Measurements from ENCODE around the gene GRIA1. TPM values are rescaled to one million over a fixed set of nuclear protein-coding genes. Genes with fewer than 3 reads are reported as not detected.

Gene GRIA1
- total RNA-seq, 1 experiment from 2014 or later: not detected

GRCh38 chr5:153629027-153629895, 138.8 kb downstream of the GRIA1 start:
- in situ Hi-C loops (cut with HindIII; ENCODE audit: low sequenced_read_pairs): no loop called here

DNA sequence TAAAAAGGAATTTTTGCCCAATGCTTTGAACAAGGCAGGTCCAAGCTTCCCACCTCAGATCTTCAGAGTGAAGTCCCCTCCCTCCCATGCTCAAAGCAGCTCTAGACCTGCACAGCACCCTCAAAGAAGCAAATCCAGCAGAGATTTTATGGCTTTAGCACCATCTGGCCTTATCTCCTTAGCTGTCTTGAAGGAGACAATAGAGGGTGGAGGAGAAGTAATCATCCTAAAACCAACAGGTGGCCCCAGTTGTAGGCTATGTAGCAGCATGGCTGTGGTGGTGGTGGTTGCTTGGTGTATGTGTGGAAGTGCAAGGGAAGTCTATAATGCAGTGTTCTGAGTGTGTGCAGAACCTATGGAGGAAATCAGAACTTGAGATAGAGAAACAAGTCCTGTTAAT, 140.1 kb downstream of the GRIA1 start:
- in situ Hi-C loops (cut with HindIII; ENCODE audit: low sequenced_read_pairs): no loop called here
- DNase-seq (ENCODE audit: low spot score): no peak

More at GRCh38 chr5:153629027-153629895, 138.8 kb downstream of the GRIA1 start:
- peak; percentile 25 for DNase-seq (ENCODE audit: low spot score)

DNA sequence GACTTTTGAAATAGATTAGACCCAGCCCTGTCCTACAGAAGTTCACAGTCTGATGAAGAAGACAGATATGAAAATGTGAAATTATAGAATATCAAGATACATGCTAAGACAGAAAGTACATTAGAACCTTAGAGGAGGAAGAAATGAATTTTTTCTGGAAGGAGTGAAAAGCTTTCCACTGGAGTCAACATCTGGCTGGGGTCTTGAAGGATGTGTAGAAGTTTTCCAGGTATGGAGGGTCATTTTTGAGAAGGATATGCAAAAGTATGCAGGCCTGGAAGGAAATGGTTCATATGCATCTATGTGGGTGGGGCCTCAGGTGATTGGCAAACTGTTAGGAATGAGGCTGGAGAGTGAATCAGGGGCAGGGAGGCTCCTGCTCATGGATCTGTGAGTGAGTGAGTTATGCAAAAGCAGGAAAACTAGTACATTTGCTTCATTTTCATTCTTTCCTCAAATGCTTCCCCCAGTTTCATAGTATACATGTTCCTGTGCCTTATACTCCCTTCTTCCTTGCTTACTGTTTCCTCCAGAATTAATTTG, 142.3 kb downstream of the GRIA1 start:
- DNase-seq (ENCODE audit: low spot score): no peak
- in situ Hi-C loops (cut with HindIII; ENCODE audit: low sequenced_read_pairs): no loop called here

DNA sequence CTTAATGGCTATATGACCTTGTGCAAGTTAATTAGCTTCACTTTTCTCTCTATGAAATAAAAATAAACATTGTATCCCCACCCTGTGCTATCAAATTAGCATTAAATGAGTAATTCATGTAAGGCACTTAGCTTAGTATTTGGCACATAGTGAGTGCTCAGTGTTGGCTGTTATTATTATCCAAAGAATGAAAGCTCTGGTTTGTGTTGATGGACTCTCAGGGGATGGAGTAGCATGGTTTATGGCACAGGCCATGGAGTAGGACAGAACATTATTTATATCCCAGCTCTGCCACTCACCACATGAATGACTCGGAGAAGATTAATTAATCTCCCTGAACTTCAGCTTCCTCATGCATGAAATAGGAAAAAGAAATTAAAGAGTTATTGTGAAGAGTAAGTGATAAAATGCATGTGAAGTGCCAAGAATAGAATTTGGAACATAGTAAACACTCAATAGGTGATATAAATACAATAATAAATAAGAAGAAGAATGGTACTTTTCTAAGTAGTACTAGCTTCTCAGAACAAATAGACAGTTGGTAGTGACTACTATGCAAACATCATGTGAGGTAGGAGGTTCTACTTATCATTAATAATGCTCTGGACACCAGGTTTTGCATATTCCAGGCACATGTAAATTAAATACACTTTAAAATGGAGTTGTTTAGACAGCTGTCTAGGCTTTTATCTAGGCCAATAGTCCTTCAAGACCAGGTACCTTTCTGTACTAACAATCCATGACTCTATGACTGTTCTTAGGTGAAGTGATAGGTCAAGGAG, 146.4 kb downstream of the GRIA1 start:
- in situ Hi-C loops (cut with HindIII; ENCODE audit: low sequenced_read_pairs): no loop called here

GRCh38 chr5:153640293-153640692, 149.8 kb downstream of the GRIA1 start:
- in situ Hi-C loops (cut with HindIII; ENCODE audit: low sequenced_read_pairs): no loop called here
- DNase-seq (ENCODE audit: low spot score): no peak

More for the DNA sequence above, 146.4 kb downstream of the GRIA1 start:
- no peak for DNase-seq (ENCODE audit: low spot score)

GRCh38 chr5:153641183-153641688, 150.8 kb downstream of the GRIA1 start:
- in situ Hi-C loops (cut with HindIII; ENCODE audit: low sequenced_read_pairs): no loop called here
- DNase-seq (ENCODE audit: low spot score): peak; percentile 23

- in situ Hi-C loops (cut with HindIII; ENCODE audit: low sequenced_read_pairs): no loop called here
- DNase-seq (ENCODE audit: low spot score): no peak
Observed at GRCh38 chr5:153654504-153655200, 164.2 kb downstream of the GRIA1 start.

DNA sequence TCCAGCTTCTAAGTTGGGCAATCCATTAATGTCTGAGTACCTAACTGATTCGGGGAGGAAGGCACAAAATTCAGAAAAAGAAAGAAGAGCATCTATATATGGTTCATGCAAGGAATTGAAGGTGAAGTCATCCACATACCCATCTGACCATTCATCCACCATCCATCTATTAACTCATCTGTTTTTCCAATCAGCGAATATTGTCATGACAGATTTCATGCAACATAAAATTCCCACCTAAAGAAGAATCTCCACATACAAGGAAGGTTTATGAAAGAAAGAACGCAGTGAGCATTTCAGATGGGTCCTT, 164.7 kb downstream of the GRIA1 start:
- no peak for DNase-seq (ENCODE audit: low spot score)
- in situ Hi-C loops (cut with HindIII; ENCODE audit: low sequenced_read_pairs): no loop called here

GRCh38 chr5:153658149-153658548, 167.7 kb downstream of the GRIA1 start:
- in situ Hi-C loops (cut with HindIII; ENCODE audit: low sequenced_read_pairs): no loop called here
- no peak for DNase-seq (ENCODE audit: low spot score)

- in situ Hi-C loops (cut with HindIII; ENCODE audit: low sequenced_read_pairs): no loop called here
- DNase-seq (ENCODE audit: low spot score): no peak
Observed at GRCh38 chr5:153658606-153659005, 168.1 kb downstream of the GRIA1 start.

DNA sequence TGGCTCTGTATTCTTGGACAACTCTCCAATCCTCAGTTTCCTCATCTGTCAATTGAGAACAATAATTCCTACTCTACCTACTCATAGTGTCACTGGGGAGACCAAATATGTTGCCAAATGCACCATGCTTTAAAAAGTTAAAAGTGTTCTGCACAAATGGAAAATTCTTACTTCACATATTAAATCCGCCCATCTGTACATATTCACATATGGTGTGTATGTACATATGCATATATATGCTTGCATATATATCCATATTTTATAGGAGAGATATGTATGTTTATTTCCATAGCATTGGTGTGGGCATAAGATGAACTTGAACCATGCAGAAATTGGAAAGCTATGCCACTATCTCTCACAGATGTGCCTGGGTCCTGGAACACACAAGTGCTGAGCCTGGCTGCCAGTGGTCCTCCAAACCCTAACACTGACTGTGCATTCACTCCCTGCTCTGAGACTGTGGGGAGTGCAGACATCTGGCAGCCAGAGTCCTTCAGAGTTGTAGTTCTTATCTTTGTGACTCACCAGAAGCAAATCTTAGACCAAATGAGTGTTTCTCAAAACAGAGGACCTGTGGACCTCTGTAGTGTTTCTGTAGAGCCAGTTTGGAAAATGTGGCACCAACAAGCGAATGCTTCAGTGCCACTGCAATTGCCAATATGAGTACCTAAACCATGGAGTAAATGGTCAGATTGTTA, 168.7 kb downstream of the GRIA1 start:
- no peak for DNase-seq (ENCODE audit: low spot score)
- in situ Hi-C loops (cut with HindIII; ENCODE audit: low sequenced_read_pairs): no loop called here

DNA sequence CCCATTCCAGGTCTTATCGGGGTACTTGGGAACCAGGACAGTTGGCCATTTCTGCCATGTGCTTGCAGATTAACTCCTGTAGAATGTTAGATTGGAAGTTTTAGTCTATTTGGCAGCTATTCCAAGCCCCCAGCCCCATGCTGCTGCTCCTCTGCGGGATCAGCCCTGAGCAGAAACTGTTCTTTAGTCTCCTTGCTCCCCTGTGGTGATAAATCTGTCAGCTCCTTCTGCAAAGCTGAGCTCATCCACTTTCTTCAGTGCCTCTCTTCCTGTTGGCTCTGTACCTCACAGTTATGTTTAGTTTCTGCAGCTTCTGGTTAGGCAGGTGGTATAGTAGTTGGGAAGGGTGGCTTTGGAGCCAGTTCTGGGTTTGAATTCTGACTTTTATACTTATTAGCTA, 170.4 kb downstream of the GRIA1 start:
- in situ Hi-C loops (cut with HindIII; ENCODE audit: low sequenced_read_pairs): no loop called here
- DNase-seq (ENCODE audit: low spot score): peak; percentile 76

GRCh38 chr5:153661897-153662296, 171.4 kb downstream of the GRIA1 start:
- no peak for DNase-seq (ENCODE audit: low spot score)
- in situ Hi-C loops (cut with HindIII; ENCODE audit: low sequenced_read_pairs): no loop called here

- no peak for DNase-seq (ENCODE audit: low spot score)
- in situ Hi-C loops (cut with HindIII; ENCODE audit: low sequenced_read_pairs): no loop called here
Observed at GRCh38 chr5:153670101-153670500, 179.6 kb downstream of the GRIA1 start.

DNA sequence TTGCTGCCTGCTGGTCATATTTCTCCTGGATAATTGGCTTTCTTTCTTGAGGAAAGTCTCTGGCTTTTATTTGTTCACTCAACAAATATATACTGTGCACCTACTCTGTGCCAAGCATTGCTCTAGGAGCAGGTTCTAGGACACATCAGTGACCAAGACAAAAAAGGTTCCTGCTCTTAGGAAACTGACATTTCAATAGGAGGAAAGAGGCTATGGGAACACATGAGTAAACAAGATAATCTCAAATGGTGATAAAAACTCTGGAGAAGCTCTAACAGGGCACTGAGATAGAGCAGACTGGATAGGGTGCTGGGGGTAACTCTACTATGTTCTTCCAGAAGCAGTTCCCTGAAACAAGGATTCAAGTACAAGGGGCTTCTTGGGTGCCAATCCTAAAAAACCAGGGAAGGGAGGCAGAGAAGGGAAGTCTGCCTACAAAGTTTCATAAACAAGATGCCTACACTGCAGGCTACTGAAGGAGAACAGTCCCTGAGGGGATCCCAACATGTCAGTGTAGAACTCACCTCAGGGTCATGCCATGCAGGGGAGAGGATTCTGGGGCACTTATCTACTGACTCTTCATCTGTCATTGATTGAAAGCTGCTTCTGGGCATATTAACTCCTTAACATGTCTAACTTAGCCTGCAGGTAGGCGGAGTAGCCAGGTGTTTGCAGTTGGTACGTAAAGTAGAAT, 181.3 kb downstream of the GRIA1 start:
- DNase-seq (ENCODE audit: low spot score): no peak
- in situ Hi-C loops (cut with HindIII; ENCODE audit: low sequenced_read_pairs): no loop called here

GRCh38 chr5:153672347-153673090, 182.0 kb downstream of the GRIA1 start:
- DNase-seq (ENCODE audit: low spot score): no peak
- in situ Hi-C loops (cut with HindIII; ENCODE audit: low sequenced_read_pairs): no loop called here

DNA sequence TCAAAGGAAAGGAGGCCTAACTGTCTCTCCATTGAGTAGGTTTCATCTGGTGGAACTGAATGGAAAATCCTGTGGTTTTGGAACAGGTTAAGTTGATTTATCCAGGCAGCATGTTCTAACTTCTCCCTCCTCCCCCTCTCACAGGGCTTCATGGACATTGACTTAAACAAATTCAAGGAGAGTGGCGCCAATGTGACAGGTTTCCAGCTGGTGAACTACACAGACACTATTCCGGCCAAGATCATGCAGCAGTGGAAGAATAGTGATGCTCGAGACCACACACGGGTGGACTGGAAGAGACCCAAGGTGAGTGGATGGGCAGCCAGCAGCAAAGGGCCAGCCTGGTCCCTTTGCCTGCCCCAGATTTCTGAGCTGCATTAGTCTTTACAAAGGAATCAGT, 183.9 kb downstream of the GRIA1 start:
- in situ Hi-C loops (cut with HindIII; ENCODE audit: low sequenced_read_pairs): no loop called here
- DNase-seq (ENCODE audit: low spot score): peak; percentile 4

DNA sequence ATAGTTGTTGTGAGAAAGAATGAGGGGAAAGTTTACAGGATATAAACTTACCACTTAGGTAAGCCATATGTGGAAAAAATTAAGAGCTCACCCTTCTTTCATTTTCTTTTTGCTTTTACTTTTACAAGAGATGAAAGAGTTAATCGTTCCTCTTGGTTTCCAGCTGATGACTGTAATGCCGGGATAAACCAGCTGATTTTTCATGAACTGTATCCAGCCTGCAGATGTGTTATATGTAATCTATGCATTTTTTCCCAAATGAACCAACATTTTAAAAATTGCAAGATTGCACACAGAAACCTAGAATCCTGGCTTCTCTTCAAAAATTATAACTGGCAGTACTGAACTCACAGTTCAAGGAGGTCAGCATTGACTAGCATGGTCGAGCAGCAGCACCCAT, 185.9 kb downstream of the GRIA1 start:
- no peak for DNase-seq (ENCODE audit: low spot score)
- in situ Hi-C loops (cut with HindIII; ENCODE audit: low sequenced_read_pairs): no loop called here
